ENCODE results near the gene DIMT1. TPM values are rescaled to one million over a fixed set of nuclear protein-coding genes. Genes with fewer than 3 reads are reported as not detected.

The DIMT1 gene
- total and polyA plus RNA-seq, 2 of the 8 experiments (the other 6 are each of a cell fraction or from before 2014, with no cell fraction given), result 19.3 to 42.1 TPM

DNA sequence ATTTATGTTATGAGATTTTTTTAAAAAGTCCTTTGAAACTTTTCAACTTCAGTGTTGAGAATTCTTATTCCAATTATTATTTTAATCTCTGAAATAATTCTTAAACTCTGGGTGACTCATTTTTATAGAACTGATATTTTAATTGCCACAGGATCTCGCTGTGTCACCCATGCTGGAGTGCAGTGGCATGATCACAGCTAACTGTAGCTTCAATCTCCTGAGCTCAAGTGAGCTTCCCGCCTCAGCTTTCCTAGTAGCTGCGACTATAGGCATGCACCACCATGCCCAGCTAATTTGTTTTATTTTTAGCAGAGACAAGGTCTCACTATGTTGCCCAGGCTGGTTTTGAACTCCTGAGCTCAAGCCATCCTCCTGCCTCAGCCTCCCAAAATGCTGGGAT lies 41.0 kb downstream of the DIMT1 start:
- Histone ChIP-seq H3K56ac (replicated peaks; ENCODE audit: insufficient read length, low read depth, low read length) (no peak overlapping the region), H3K79me2 (ENCODE audit: control insufficient read depth in 1 of 2, insufficient read depth in 2 of 2, low read length in 2 of 2) (no peaks in the 10 kb centered on the region), H3K4me2 (ENCODE audit: insufficient read depth in 1 of 2, low read depth in 2 of 2, low read length in 2 of 2) (no peak overlapping the region), H4K8ac (ENCODE audit: extremely low read depth, insufficient read depth, low read length) (no peak overlapping the region), H2BK20ac (ENCODE audit: low read length) (no peak overlapping the region), H2AK5ac (ENCODE audit: low read depth, low read length) (no peak overlapping the region), H3K9ac (replicated peaks in 1 of 4; ENCODE audit: extremely low read depth in 1 of 4, low read depth in 3 of 4, low read length in 3 of 4) (no peak overlapping the region), H3K14ac (ENCODE audit: insufficient read length) (no peak overlapping the region), H3K9me3 (ENCODE audit: insufficient read depth in 2 of 2, low read depth in 1 of 2, low read length in 1 of 2) (no peaks in the 10 kb centered on the region), H3K23ac (ENCODE audit: insufficient read length) (no peak overlapping the region), H3K36me3 (ENCODE audit: control insufficient read depth in 2 of 4, insufficient read depth in 4 of 4, low read length in 3 of 4) (peaks cover 7 to 76% (median 28%) of the 10 kb centered on the region in 4 experiments), H3K4ac (replicated peaks; ENCODE audit: insufficient read length, low read depth, low read length) (no peak overlapping the region), H4K5ac (ENCODE audit: insufficient read length, low read depth, low read length) (no peak overlapping the region), H3K79me1 (ENCODE audit: low read depth, low read length) (no peaks in the 10 kb centered on the region), H3K4me3 (ENCODE audit: extremely low read depth in 1 of 4, insufficient read depth in 2 of 4, low read depth in 3 of 4, low read length in 4 of 4) (no peak overlapping the region), H2BK120ac (replicated peaks; ENCODE audit: low read depth, low read length) (no peak overlapping the region), H4K91ac (replicated peaks; ENCODE audit: insufficient read length, low read length) (no peak overlapping the region), H2AFZ (ENCODE audit: low read length) (no peak overlapping the region), H2BK15ac (ENCODE audit: low read length) (no peak overlapping the region), H3K23me2 (ENCODE audit: low read depth, low read length) (no peaks in the 10 kb centered on the region), H2BK5ac (ENCODE audit: low read depth, low read length) (no peak overlapping the region), H3K4me1 (replicated peaks in 1 of 4; ENCODE audit: control insufficient read depth in 3 of 4, insufficient read depth in 4 of 4, low read length in 3 of 4) (no peaks in the 10 kb centered on the region), H2BK12ac (ENCODE audit: low read depth, low read length) (no peak overlapping the region), H3K18ac (ENCODE audit: extremely low read depth, low read length) (no peak overlapping the region), H3K27ac (ENCODE audit: low read depth, low read length) (no peak overlapping the region), H4K20me1 (replicated peaks in 1 of 2; ENCODE audit: control insufficient read depth in 1 of 2, insufficient read depth in 2 of 2, low read length in 2 of 2) (no peaks in the 10 kb centered on the region), H3K27me3 (replicated peaks in 1 of 4; ENCODE audit: control insufficient read depth in 3 of 4, extremely low read depth in 1 of 4, insufficient read depth in 3 of 4, low read length in 3 of 4) (no peaks in the 10 kb centered on the region)
- POLR2A ChIA-PET (ENCODE audit: partially characterized antibody), result no interaction called here
- WGBS, 2 experiments (ENCODE audit: extremely low coverage in 1 of 2, insufficient coverage in 1 of 2, insufficient read length in 1 of 2, insufficient replicate concordance in 2 of 2, low coverage in 1 of 2, low lambda C conversion rate in 2 of 2, missing lambda C conversion rate in 1 of 2), result 82% methylated on average over 3 of the region's 3 CpGs; no CpG with 5 or more reads in 1 of the 2 experiments
- DNase-seq (ENCODE audit: low read depth in 1 of 2, low spot score in 2 of 2) (no peak), FAIRE-seq (no peak)
- CTCF ChIA-PET (ENCODE audit: partially characterized antibody), result interaction anchor here (0.8 kb wide), 1 partner anchor 71 kb away, joined by 3 read pairs; no protein-coding TSS in a partner anchor
- TF ChIP-seq CHD1 (IDR thresholded peaks at IDR 0.05; ENCODE audit: low read depth, low read length) (no peak), RNF2 (IDR thresholded peaks at IDR 0.05; ENCODE audit: borderline replicate concordance, low read depth, low read length, missing control alignments, poor library complexity, severe bottlenecking) (no peak), CTBP2 (IDR thresholded peaks at IDR 0.05; ENCODE audit: borderline replicate concordance, insufficient read depth, insufficient read length, low read length) (no peak), POLR2A (IDR thresholded peaks at IDR 0.05; ENCODE audit: control extremely low read depth in 1 of 2, low read depth in 2 of 2, low read length in 2 of 2) (no peak), ASH2L (IDR thresholded peaks at IDR 0.05; ENCODE audit: low read length) (no peak), TAF7 (optimal IDR thresholded peaks at IDR 0.05; ENCODE audit: borderline replicate concordance, low read depth, low read length) (no peak), GTF2F1 (IDR thresholded peaks at IDR 0.05; ENCODE audit: borderline replicate concordance, low read depth, low read length) (no peak), RFX5 (IDR thresholded peaks at IDR 0.05; ENCODE audit: borderline replicate concordance, low read depth, low read length) (no peak), POU5F1 (IDR thresholded peaks at IDR 0.05; ENCODE audit: low read depth, low read length) (no peak), YY1 (IDR thresholded peaks at IDR 0.05; ENCODE audit: low read depth, low read length) (no peak)
